WTC11 (cell line): Measurements from ENCODE around the gene LPIN3. TPM values are rescaled to one million over a fixed set of nuclear protein-coding genes. Genes with fewer than 3 reads are reported as not detected.

Experiments used
- ATAC-seq: fragments of 200-7000 bp; cut with Tn5 transposase; 2 replicates; pipeline ENCODE4 v1.10.0; 2021; ENCODE audit warnings: mild to moderate bottlenecking, moderate library complexity
- CTCF ChIA-PET: fragments of 300-600 bp; sonication (Branson Sonifier 250); formaldehyde crosslinking; loops from one replicate; lab custom pipeline; 2021; ENCODE audit warnings: antibody characterized with exemption; lab: Charles Lee
- POLR2A ChIA-PET: fragments of 350-600 bp; sonication (Branson Sonifier 250); formaldehyde crosslinking; loops from one replicate; lab custom pipeline; 2021; ENCODE audit warnings: antibody characterized with exemption; lab: Charles Lee
- DNase-seq: peaks from one replicate; pipeline ENCODE4 v3.0.0; 2021; ENCODE audit warnings: low spot score
- H3K27ac Mint-ChIP-seq: 2 replicates; pipeline ENCODE4 v1.8.0; 2021; ENCODE audit warnings: mixed read lengths
- H3K27me3 Mint-ChIP-seq: 2 replicates; pipeline ENCODE4 v1.8.0; 2021; ENCODE audit warnings: low read depth, mild to moderate bottlenecking, moderate library complexity, mixed read lengths
- H3K36me3 Mint-ChIP-seq: 2 replicates; pipeline ENCODE4 v1.8.0; 2021; ENCODE audit warnings: mixed read lengths
- H3K4me1 Mint-ChIP-seq: 2 replicates; pipeline ENCODE4 v1.8.0; 2022; ENCODE audit warnings: mixed read lengths
- H3K4me3 Mint-ChIP-seq: 2 replicates; pipeline ENCODE4 v1.8.0; 2021; ENCODE audit warnings: mild to moderate bottlenecking, moderate library complexity, mixed read lengths
- H3K9me3 Mint-ChIP-seq: 2 replicates; pipeline ENCODE4 v1.8.0; 2021; ENCODE audit warnings: mixed read lengths
- AR ChIP-seq: fragments of 250-450 bp; sonication (Bioruptor Pico); IDR thresholded peaks from 2 replicates; pipeline ENCODE4 v1.9.0; 2021; ENCODE audit warnings: mild to moderate bottlenecking
- ATF1 ChIP-seq: sonication (generic); formaldehyde crosslinking; IDR thresholded peaks from 2 replicates; pipeline ENCODE4 v1.8.1; 2023; ENCODE audit warnings: mild to moderate bottlenecking, moderate library complexity, missing genetic modification reagents
- ATF3 ChIP-seq: sonication (generic); formaldehyde crosslinking; conservative IDR thresholded peaks from 2 replicates; pipeline ENCODE4 v1.8.1; 2022; ENCODE audit warnings: mild to moderate bottlenecking, missing genetic modification reagents
- E2F5 ChIP-seq: sonication (generic); formaldehyde crosslinking; IDR thresholded peaks from 2 replicates; pipeline ENCODE4 v1.8.1; 2022; ENCODE audit warnings: mild to moderate bottlenecking, moderate library complexity, missing genetic modification reagents
- GRHL2 ChIP-seq: fragments of 250-450 bp; sonication (Bioruptor Pico); IDR thresholded peaks from 2 replicates; pipeline ENCODE4 v1.8.0; 2022; ENCODE audit warnings: mild to moderate bottlenecking, moderate library complexity; ENCODE audit not compliant: insufficient replicate concordance, severe bottlenecking
- MAX ChIP-seq: sonication (generic); formaldehyde crosslinking; IDR thresholded peaks from 2 replicates; pipeline ENCODE4 v1.8.0; 2022; ENCODE audit warnings: mild to moderate bottlenecking, missing genetic modification reagents
- MXD4 ChIP-seq: fragments of 250-450 bp; sonication (Bioruptor Pico); IDR thresholded peaks from 2 replicates; pipeline ENCODE4 v1.8.0; 2021; ENCODE audit warnings: mild to moderate bottlenecking, moderate library complexity, borderline replicate concordance
- NFATC4 ChIP-seq: fragments of 250-450 bp; sonication (Bioruptor Pico); IDR thresholded peaks from 2 replicates; pipeline ENCODE4 v1.9.0; 2021; ENCODE audit warnings: mild to moderate bottlenecking
- NFYB ChIP-seq: sonication (generic); formaldehyde crosslinking; conservative IDR thresholded peaks from 2 replicates; pipeline ENCODE4 v1.8.0; 2022; ENCODE audit warnings: low read depth, missing genetic modification reagents
- OVOL2 ChIP-seq: fragments of 250-450 bp; sonication (Bioruptor Pico); IDR thresholded peaks from 2 replicates; pipeline ENCODE4 v1.9.0; 2021; ENCODE audit warnings: mild to moderate bottlenecking, borderline replicate concordance
- SMAD4 ChIP-seq: sonication (generic); formaldehyde crosslinking; IDR thresholded peaks from 2 replicates; pipeline ENCODE4 v1.8.0; 2022; ENCODE audit warnings: mild to moderate bottlenecking, missing genetic modification reagents
- STAT6 ChIP-seq: sonication (generic); formaldehyde crosslinking; conservative IDR thresholded peaks from 2 replicates; pipeline ENCODE4 v1.8.1; 2023; ENCODE audit warnings: mild to moderate bottlenecking, low read depth, missing genetic modification reagents, moderate library complexity
- ZBTB21 ChIP-seq: sonication (generic); formaldehyde crosslinking; IDR thresholded peaks from 2 replicates; pipeline ENCODE4 v1.8.1; 2023; ENCODE audit warnings: mild to moderate bottlenecking, missing genetic modification reagents, borderline replicate concordance
- ZBTB43 ChIP-seq: sonication (generic); formaldehyde crosslinking; IDR thresholded peaks from 2 replicates; pipeline ENCODE4 v1.8.1; 2023; ENCODE audit warnings: mild to moderate bottlenecking, missing genetic modification reagents
- ZNF121 ChIP-seq: sonication (generic); formaldehyde crosslinking; IDR thresholded peaks from 2 replicates; pipeline ENCODE4 v1.8.0; 2023; ENCODE audit warnings: missing genetic modification reagents
- ZNF138 ChIP-seq: sonication (generic); formaldehyde crosslinking; conservative IDR thresholded peaks from 2 replicates; pipeline ENCODE4 v1.8.1; 2022; ENCODE audit warnings: mild to moderate bottlenecking, moderate library complexity, missing genetic modification reagents
- ZNF263 ChIP-seq: sonication (generic); formaldehyde crosslinking; IDR thresholded peaks from 2 replicates; pipeline ENCODE4 v1.8.1; 2022; ENCODE audit warnings: low read depth, mild to moderate bottlenecking, moderate library complexity, missing genetic modification reagents
- total RNA-seq: library from RNA; stranded (reverse); gene quantifications from 3 replicates; pipeline ENCODE4 v1.2.3, GENCODE V29; 2021

Gene LPIN3
- total RNA-seq, 1 experiment from 2014 or later: 7.9 TPM

- no peak for ATAC-seq
- Mint-ChIP-seq H3K27me3 (no peaks in the 10 kb centered on the region), H3K27ac (no peak overlapping the region), H3K9me3 (no peaks in the 10 kb centered on the region), H3K36me3 (peaks cover 61% of the 10 kb centered on the region), H3K4me1 (0 out of 2 replicates have a peak, but pooled peaks cover 3% of the 10 kb centered on the region), H3K4me3 (no peak overlapping the region)
- no peak for DNase-seq
- TF ChIP-seq ATF1 (CRISPR knock-in tag) (no peak), AR (CRISPR knock-in tag) (no peak)
- ChIA-PET CTCF (no interaction called here), POLR2A (no interaction called here)
Observed at GRCh38 chr20:41406896-41407444, 66.3 kb downstream of the LPIN3 start.

- no peaks in the 10 kb centered on the region for H3K9me3 Mint-ChIP-seq
- H3K36me3 Mint-ChIP-seq: peaks cover 67% of the 10 kb centered on the region
- DNase-seq (no peak), ATAC-seq (no peak)
- POLR2A ChIA-PET: no interaction called here
- H3K27ac Mint-ChIP-seq: no peak overlapping the region
- TF ChIP-seq STAT6: no peak
- TF ChIP-seq ZNF138 (CRISPR knock-in tag): no peak
- TF ChIP-seq SMAD4 (CRISPR knock-in tag): no peak
- no peak for TF ChIP-seq ATF1 (CRISPR knock-in tag)
- TF ChIP-seq OVOL2 (CRISPR knock-in tag): no peak
- TF ChIP-seq ZBTB43 (CRISPR knock-in tag): no peak
- no peak for TF ChIP-seq NFYB
- TF ChIP-seq ZNF121 (CRISPR knock-in tag): no peak
- CTCF ChIA-PET: interaction anchor here (0.6 kb wide), 1 partner anchor 549 kb away, joined by 3 read pairs; no protein-coding TSS in a partner anchor
- no peaks in the 10 kb centered on the region for H3K4me1 Mint-ChIP-seq
- no peaks in the 10 kb centered on the region for H3K27me3 Mint-ChIP-seq
- H3K4me3 Mint-ChIP-seq: no peak overlapping the region
Observed at GRCh38 chr20:41407607-41408006, 67.0 kb downstream of the LPIN3 start.

- TF ChIP-seq ZNF138 (CRISPR knock-in tag) (no peak), MXD4 (no peak), ZBTB21 (CRISPR knock-in tag) (no peak), MAX (CRISPR knock-in tag) (no peak), NFATC4 (CRISPR knock-in tag) (no peak), SMAD4 (CRISPR knock-in tag) (no peak), ATF3 (CRISPR knock-in tag) (no peak), GRHL2 (no peak), ZNF263 (no peak), E2F5 (no peak)
- H3K36me3 Mint-ChIP-seq: peaks cover 72% of the 10 kb centered on the region
- no peaks in the 10 kb centered on the region for H3K4me1 Mint-ChIP-seq
- POLR2A ChIA-PET: no interaction called here
- no peaks in the 10 kb centered on the region for H3K27me3 Mint-ChIP-seq
- H3K27ac Mint-ChIP-seq: no peak overlapping the region
- DNase-seq (no peak), ATAC-seq (no peak)
- CTCF ChIA-PET: interaction anchor here (0.6 to 1.4 kb wide), 2 partner anchors 21 to 550 kb away, joined by 3 read pairs; no protein-coding TSS in a partner anchor
- no peaks in the 10 kb centered on the region for H3K9me3 Mint-ChIP-seq
- H3K4me3 Mint-ChIP-seq: no peak overlapping the region
Observed at GRCh38 chr20:41408156-41408794, 67.7 kb downstream of the LPIN3 start.
